ENCODE measurements around the gene SPRR2F.

Gene SPRR2F

DNA sequence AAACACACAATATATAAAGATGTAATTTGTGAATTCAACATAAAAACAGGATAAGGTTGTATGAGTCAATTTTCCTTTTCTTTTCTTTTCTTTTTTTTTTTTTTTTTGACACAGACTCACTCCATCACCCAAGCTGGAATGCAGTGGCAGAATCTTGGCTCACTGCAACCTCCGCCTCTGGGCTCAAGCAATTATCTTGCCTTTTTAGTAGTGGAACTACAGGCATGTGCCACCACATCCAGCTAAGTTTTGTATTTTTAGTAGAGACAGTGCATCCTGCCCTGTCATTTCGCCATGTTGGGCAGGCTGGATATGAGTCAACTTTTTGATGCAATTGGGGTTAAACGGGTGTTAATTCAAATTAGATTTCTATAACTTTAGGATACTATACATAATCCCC, 31.6 kb downstream of the SPRR2F start:
- TF ChIP-seq TCF4 (CRISPR knock-in tag; IDR thresholded peaks at IDR 0.05; ENCODE audit: borderline replicate concordance) (no peak), CSDC2 (CRISPR knock-in tag; IDR thresholded peaks at IDR 0.05) (no peak), CREB5 (CRISPR knock-in tag; IDR thresholded peaks at IDR 0.05; ENCODE audit: low read depth) (no peak), SNAI2 (CRISPR knock-in tag; IDR thresholded peaks at IDR 0.05) (no peak), ZFP3 (CRISPR knock-in tag; IDR thresholded peaks at IDR 0.05) (no peak), PPARA (CRISPR knock-in tag; IDR thresholded peaks at IDR 0.05; ENCODE audit: borderline replicate concordance) (no peak), OSR1 (CRISPR knock-in tag; IDR thresholded peaks at IDR 0.05) (no peak), CSRNP3 (CRISPR knock-in tag; IDR thresholded peaks at IDR 0.05) (no peak), GLIS3 (CRISPR knock-in tag; IDR thresholded peaks at IDR 0.05) (no peak), ZFP30 (CRISPR knock-in tag; IDR thresholded peaks at IDR 0.05) (no peak), ESRRG (CRISPR knock-in tag; IDR thresholded peaks at IDR 0.05) (no peak), RARB (CRISPR knock-in tag; IDR thresholded peaks at IDR 0.05) (no peak), ZNF70 (CRISPR knock-in tag; IDR thresholded peaks at IDR 0.05) (no peak), ISL1 (CRISPR knock-in tag; IDR thresholded peaks at IDR 0.05) (no peak), ZC3H10 (CRISPR knock-in tag; IDR thresholded peaks at IDR 0.05) (no peak)
- TF ChIP-seq, protein P1, sequence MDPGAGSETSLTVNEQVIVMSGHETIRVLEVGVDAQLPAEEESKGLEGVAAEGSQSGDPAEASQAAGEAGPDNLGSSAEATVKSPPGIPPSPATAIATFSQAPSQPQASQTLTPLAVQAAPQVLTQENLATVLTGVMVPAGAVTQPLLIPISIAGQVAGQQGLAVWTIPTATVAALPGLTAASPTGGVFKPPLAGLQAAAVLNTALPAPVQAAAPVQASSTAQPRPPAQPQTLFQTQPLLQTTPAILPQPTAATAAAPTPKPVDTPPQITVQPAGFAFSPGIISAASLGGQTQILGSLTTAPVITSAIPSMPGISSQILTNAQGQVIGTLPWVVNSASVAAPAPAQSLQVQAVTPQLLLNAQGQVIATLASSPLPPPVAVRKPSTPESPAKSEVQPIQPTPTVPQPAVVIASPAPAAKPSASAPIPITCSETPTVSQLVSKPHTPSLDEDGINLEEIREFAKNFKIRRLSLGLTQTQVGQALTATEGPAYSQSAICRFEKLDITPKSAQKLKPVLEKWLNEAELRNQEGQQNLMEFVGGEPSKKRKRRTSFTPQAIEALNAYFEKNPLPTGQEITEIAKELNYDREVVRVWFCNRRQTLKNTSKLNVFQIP (CRISPR knock-in tag; IDR thresholded peaks at IDR 0.05; ENCODE audit: borderline replicate concordance, low read depth): no peak
- TF ChIP-seq, protein P2, sequence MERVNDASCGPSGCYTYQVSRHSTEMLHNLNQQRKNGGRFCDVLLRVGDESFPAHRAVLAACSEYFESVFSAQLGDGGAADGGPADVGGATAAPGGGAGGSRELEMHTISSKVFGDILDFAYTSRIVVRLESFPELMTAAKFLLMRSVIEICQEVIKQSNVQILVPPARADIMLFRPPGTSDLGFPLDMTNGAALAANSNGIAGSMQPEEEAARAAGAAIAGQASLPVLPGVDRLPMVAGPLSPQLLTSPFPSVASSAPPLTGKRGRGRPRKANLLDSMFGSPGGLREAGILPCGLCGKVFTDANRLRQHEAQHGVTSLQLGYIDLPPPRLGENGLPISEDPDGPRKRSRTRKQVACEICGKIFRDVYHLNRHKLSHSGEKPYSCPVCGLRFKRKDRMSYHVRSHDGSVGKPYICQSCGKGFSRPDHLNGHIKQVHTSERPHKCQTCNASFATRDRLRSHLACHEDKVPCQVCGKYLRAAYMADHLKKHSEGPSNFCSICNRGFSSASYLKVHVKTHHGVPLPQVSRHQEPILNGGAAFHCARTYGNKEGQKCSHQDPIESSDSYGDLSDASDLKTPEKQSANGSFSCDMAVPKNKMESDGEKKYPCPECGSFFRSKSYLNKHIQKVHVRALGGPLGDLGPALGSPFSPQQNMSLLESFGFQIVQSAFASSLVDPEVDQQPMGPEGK (CRISPR knock-in tag; IDR thresholded peaks at IDR 0.05; ENCODE audit: borderline replicate concordance): no peak
- TF ChIP-seq, protein P3, sequence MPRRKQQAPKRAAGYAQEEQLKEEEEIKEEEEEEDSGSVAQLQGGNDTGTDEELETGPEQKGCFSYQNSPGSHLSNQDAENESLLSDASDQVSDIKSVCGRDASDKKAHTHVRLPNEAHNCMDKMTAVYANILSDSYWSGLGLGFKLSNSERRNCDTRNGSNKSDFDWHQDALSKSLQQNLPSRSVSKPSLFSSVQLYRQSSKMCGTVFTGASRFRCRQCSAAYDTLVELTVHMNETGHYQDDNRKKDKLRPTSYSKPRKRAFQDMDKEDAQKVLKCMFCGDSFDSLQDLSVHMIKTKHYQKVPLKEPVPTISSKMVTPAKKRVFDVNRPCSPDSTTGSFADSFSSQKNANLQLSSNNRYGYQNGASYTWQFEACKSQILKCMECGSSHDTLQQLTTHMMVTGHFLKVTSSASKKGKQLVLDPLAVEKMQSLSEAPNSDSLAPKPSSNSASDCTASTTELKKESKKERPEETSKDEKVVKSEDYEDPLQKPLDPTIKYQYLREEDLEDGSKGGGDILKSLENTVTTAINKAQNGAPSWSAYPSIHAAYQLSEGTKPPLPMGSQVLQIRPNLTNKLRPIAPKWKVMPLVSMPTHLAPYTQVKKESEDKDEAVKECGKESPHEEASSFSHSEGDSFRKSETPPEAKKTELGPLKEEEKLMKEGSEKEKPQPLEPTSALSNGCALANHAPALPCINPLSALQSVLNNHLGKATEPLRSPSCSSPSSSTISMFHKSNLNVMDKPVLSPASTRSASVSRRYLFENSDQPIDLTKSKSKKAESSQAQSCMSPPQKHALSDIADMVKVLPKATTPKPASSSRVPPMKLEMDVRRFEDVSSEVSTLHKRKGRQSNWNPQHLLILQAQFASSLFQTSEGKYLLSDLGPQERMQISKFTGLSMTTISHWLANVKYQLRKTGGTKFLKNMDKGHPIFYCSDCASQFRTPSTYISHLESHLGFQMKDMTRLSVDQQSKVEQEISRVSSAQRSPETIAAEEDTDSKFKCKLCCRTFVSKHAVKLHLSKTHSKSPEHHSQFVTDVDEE (CRISPR knock-in tag; IDR thresholded peaks at IDR 0.05): no peak
- ATAC-seq: no peak

DNA sequence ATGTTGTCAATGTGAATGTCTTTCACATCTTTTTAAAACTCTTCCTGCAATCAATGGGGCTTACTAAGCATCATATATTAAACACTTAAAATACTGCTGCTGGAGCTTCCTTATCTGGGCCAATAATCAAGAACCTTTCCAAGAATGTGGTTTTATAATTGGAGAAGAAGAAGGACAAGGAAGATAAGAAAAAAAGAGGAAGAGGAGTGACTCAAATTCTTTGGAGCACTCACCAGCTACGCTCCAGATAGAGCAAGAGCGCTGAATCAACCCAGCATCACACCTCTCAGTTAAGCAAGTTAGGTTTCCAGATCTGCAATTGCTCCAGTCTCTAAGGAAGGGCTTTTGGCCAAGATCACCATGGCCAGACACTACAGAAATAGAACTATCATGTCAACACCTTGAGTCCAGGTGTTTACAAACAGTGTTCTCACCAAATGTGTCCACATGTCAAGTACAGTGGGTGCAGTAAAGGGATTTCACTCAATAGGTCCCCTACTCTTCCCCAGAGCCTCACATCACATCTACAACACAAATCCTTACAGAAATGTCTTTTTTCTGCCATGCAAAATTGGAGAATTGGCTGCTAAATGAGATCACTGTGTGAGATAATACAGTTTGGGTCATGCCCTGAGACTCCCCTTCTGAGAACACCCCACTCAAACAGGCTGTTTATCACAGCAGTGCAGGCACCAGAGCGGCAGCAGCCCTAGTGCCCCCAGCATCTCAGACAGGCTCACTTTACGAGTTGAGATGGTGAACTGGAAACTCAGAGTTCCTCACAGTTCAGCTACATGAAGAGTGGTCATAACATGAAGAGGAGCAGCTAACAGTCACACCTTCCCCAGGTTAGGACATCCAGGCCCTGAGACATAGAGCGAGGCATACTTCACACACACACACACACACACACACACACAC, 40.2 kb downstream of the SPRR2F start:
- no peak for ATAC-seq
- TF ChIP-seq GLIS3 (CRISPR knock-in tag; IDR thresholded peaks at IDR 0.05) (no peak), RARB (CRISPR knock-in tag; IDR thresholded peaks at IDR 0.05) (no peak), ZNF70 (CRISPR knock-in tag; IDR thresholded peaks at IDR 0.05) (no peak), CSRNP3 (CRISPR knock-in tag; IDR thresholded peaks at IDR 0.05) (no peak), ISL1 (CRISPR knock-in tag; IDR thresholded peaks at IDR 0.05) (no peak), BACH2 (CRISPR knock-in tag; IDR thresholded peaks at IDR 0.05; ENCODE audit: borderline replicate concordance) (no peak), TOX (CRISPR knock-in tag; IDR thresholded peaks at IDR 0.05; ENCODE audit: borderline replicate concordance) (no peak), TCF4 (CRISPR knock-in tag; IDR thresholded peaks at IDR 0.05; ENCODE audit: borderline replicate concordance) (no peak), PPARA (CRISPR knock-in tag; IDR thresholded peaks at IDR 0.05; ENCODE audit: borderline replicate concordance) (no peak), ESRRG (CRISPR knock-in tag; IDR thresholded peaks at IDR 0.05) (no peak), SNAI2 (CRISPR knock-in tag; IDR thresholded peaks at IDR 0.05) (no peak), CREB5 (CRISPR knock-in tag; IDR thresholded peaks at IDR 0.05; ENCODE audit: low read depth) (no peak)
- TF ChIP-seq, protein P2 (CRISPR knock-in tag; IDR thresholded peaks at IDR 0.05; ENCODE audit: borderline replicate concordance): no peak
